HG03520 (cell line): ENCODE data around the gene MORC3.
"Not testable (repeated sequence)": the region's sequence is repeated elsewhere in the genome, so short reads cannot be mapped to it uniquely, and the experiment has no call there.

ENCODE experiments used
- ATAC-seq: cut with Tn5 transposase; IDR thresholded peaks from one replicate; pipeline ENCODE4 v1.9.1; 2021; ENCODE audit warnings: mild to moderate bottlenecking, moderate library complexity; ENCODE audit not compliant: unreplicated experiment

The MORC3 gene

DNA sequence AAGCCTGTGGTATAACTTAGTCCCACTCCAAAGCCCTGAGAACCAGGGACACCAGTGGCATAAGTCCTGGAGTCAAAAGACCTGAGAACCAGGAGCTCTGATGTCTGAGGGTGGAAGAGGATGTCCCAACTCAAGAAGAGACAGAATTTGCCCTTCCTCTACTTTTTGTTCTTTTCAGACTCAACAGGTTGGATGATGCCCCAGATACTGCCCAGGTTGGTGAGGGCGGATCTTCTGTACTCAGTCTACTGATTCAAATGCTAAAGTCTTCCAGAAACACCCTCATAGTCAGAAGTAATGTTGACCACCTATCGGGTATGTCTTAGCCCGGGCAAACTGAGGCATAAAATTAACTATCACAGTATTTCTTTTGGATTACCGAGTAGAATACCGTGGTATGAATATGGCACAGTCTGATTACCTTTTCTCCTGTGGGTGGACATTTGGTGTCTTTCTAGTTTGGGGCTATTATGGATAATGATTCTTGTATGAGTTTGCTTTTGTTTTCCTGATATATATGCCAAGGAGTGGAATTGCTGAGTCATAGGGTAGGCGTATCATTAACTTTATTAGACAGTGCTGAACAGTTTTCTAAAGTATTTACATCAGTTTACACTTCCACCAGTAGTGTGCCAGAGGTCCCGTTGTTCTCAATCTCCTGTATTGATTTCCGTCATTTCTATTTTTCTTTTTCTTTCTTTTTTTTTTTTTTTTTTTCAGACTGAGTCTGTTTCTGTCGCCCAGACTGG is 62.0 kb downstream of the MORC3 start:
- ATAC-seq, result no peak

DNA sequence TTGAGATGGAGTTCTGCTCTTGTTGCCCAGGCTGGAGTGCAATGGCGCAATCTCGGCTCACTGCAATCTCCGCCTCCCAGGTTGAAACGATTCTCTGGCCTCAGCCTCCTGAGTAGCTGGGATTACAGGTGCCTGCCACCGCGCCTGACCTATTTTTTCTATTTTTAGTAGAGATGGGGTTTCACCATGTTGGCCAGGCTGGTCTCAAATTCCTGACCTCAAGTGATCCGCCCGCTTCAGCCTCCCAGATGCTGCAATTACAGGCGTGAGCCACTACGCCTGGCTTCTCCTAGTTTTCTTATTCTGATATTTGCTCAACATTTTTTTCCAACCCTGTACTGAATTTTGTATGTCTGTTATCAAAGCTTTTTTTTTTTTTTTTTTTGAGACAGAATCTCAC is 62.7 kb downstream of the MORC3 start:
- not testable (repeated sequence) for ATAC-seq

- ATAC-seq, result no peak
Observed at GRCh38 chr21:36384885-36385232, 64.9 kb downstream of the MORC3 start.

DNA sequence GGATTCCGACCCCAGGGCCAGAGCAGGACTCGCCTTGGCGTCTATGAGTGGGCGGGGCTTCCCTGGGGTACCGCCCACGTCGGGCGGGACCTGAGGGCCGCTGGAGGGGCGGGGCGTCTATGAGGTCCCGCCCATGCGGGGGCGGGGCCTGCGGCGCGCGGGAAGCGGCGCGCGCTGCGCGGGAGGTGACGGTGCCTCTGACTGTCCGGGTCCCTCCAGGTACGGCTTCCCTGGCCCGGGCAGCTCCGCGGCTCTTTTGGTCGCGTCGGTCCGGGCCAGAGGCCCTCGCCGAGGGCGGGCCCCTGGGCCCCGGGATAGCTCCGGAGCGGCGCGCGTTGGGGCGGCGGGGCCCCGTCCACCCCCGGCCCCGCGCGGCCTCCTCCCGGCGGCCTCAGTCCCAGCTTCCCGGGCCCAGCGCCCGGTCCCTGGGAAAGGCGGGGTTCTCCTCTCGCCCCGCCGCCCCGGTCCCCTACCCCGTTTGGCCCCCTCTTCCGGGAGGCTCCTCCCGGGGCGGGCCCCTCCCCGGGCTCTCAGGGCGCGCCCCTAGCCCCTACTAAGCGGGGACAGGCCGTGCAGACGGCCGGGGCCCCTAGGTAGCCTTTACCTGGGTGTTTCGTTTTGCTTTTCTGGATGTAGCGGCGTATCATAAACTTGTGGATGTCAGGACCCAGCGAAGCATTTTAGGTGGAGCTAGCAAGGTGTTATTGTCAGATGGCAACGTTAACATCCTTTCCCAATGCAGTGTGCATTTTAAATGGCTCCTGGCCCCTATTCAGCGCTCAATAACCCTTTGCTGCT is 65.4 kb downstream of the MORC3 start, which contains the start of gene CHAF1B:
CHAF1B (plus strand) TSS at position 160 of the 798 bp plus-strand sequence. CDS start 745 bp downstream, outside the sequence.
- ATAC-seq, result peak; percentile 85

- no peak for ATAC-seq
Observed at GRCh38 chr21:36386031-36386642, 66.1 kb downstream of the MORC3 start.

DNA sequence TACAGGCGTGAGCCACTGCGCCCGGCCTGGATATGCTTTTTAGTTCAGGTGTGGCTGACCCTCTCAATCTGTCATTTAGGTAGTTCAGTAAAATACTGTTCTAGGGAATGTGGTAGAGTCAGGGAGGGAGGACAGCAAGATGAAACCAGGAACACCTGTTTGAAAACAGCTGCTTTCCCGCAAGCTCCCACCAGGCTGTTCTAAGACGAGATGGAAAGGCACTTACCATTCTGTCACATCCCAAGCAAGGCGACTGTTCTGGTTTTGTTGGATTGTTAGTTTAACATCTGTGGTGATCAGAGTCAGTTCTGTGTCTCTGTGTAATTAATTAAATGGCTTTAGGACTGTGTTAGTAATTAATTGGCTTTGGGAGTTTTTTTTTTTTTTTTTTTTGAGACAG is 68.1 kb downstream of the MORC3 start:
- ATAC-seq, result no peak

DNA sequence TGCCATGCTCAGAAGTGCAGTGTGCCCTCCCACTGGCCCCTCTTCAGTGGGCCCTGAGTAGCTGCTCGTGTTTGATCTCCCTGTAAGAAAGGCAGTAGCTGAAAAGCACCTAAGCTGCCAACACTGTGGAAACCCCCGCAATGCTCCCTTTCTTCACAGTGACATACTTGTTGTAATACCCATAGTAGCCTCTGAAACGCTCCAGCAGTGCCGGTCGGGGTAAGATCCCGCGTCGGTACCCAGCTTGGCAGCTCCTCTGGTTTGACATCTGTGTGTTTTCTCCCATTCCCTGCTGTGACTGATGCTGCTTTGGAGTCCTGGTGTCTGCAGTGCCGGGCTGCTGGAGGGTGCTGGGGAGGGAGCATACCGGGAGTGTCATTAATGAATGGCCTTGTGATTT is 68.8 kb downstream of the MORC3 start:
- ATAC-seq, result peak; percentile 37

DNA sequence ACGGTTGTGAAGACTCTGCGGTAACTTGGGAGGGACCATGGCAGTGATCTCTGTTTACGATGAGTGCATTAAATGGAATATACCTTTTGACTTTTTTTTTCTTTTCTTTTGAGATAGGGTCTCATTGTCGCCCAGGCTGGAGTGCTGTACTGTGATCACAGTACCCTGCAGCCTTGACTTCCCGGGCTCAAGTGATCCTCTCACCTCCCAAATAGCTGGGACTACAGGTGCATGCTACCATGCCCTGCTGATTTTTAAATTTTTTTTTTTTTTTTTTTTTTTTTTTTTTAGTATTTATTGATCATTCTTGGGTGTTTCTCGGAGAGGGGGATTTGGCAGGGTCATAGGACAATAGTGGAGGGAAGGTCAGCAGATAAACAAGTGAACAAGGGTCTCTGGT is 71.7 kb downstream of the MORC3 start:
- not testable (repeated sequence) for ATAC-seq

GRCh38 chr21:36395353-36396111 is 75.5 kb downstream of the MORC3 start:
- ATAC-seq, result no peak

DNA sequence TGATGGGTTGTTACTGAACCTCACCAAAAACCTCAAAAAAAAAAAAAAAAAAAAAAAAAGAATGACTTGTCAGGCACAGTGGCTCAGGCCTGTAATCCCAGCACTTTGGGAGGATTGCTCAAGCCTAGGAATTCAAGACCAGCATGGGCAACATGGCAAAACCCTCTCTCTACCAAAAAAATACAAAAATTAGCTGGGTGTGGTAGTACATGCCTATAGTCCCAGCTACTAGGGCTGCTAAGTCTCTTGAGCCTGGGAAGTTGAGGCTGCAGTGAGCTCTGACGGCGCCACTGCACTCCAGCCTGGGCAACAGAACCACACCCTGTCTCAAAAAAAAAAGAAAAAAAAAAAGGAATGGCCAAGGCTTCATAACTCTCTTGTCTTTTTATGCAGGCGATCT is 76.3 kb downstream of the MORC3 start:
- ATAC-seq, result no peak

DNA sequence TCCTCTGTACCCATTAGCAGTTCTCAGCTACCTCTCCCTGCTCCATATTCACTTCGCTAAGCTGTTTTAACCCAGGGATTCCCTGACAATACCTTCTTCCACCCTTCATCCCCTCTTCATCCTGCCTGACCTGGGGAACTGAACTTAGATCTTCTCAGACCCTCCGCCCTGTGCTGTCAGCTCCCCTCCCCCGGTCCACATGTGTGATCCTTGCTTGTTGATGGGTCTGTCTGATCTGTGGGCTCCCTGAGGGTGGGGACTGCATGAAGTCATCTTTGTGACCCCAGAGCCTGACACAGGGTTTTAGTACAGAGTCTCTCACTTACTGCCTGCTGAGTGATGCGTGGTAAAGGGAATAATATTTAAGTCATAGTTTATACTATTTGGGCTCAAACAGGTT is 77.0 kb downstream of the MORC3 start:
- ATAC-seq, result no peak

- ATAC-seq, result no peak
Observed at GRCh38 chr21:36397606-36398005, 77.6 kb downstream of the MORC3 start.

- not testable (repeated sequence) for ATAC-seq
Observed at GRCh38 chr21:36399736-36400135, 79.7 kb downstream of the MORC3 start.

- ATAC-seq, result no peak
Observed at GRCh38 chr21:36400719-36401118, 80.7 kb downstream of the MORC3 start.

DNA sequence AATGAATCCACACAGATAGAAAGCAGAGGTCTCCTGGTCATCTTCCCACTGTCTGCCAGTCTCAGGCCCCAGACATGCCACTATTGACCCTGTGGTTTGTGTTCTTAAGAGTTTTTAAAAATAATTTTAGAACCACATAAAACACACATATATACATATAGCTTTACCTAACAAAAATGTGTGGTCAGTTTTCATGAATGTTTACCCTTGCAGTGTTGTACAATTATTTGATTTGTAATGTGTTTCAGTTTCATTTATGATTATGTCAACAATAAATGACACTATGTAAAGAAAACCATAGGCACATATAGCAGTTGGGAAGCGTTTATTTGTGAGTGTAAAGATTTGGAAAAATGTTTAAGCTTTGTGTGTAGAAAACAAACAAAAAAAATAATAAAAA is 82.3 kb downstream of the MORC3 start:
- ATAC-seq, result no peak

DNA sequence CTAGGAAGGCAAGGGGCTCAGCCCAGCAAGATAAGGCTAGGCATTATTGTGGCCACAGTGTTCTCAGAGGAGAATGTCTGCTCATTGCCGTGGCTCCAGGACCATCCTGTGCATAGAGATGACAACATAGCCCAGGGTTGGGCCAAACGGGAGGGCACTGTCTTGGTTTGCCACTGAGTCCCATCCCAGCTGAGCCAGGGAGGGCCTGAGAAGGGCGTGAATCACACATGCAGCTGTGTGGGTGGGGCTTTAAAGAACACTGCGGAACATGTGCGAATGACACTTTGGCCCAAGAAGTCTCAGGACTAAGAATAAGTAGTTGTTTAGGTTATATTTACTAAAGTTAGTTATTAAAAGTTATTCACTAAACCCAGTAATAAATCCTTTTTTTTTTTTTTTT is 83.7 kb downstream of the MORC3 start:
- no peak for ATAC-seq

GRCh38 chr21:36408568-36408967 is 88.6 kb downstream of the MORC3 start:
- no peak for ATAC-seq

DNA sequence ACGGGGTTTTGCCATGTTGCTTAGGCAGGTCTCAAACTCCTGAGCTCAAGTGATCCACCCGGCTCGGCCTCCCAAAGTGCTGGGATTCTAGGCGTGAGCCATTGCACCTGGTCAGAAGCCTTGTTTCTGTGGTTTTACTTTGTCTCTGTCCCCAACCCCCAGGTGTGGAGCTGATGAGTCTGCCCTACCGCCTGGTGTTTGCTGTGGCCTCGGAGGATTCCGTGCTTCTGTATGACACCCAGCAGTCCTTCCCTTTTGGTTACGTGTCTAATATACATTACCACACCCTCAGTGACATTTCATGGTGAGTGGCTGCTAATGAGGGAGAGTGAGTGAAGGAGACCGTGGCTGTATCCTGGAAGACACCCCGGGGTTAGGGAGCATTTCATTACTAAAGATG is 91.3 kb downstream of the MORC3 start:
- ATAC-seq, result no peak

DNA sequence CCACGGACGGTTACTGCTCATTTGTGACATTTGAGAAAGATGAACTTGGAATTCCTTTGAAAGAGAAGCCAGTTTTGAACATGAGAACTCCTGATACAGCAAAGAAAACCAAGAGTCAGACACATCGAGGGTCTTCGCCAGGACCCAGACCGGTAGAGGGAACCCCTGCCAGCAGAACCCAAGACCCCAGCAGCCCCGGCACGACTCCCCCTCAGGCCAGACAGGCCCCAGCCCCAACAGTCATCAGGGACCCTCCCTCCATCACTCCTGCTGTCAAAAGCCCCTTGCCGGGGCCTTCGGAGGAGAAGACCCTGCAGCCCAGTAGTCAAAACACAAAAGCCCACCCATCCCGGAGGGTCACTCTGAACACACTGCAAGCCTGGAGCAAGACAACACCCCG is 92.9 kb downstream of the MORC3 start:
- no peak for ATAC-seq

GRCh38 chr21:36415375-36415774 is 95.4 kb downstream of the MORC3 start:
- ATAC-seq, result no peak

GRCh38 chr21:36419241-36419640 is 99.2 kb downstream of the MORC3 start:
- ATAC-seq, result no peak
